22Rv1 (cell line): ENCODE results near the gene KIF17.

ENCODE experiments used
- ZFX ChIP-seq: fragments of 450-650 bp; IDR thresholded peaks from 2 replicates; pipeline ENCODE4 v1.6.1; 2017; ENCODE audit warnings: antibody characterized with exemption, borderline replicate concordance
- TF ChIP-seq, protein P1 (sequence below): fragments of 450-650 bp; IDR thresholded peaks from 2 replicates; pipeline ENCODE4 v1.5.1; 2017; ENCODE audit warnings: mild to moderate bottlenecking

DNA sequence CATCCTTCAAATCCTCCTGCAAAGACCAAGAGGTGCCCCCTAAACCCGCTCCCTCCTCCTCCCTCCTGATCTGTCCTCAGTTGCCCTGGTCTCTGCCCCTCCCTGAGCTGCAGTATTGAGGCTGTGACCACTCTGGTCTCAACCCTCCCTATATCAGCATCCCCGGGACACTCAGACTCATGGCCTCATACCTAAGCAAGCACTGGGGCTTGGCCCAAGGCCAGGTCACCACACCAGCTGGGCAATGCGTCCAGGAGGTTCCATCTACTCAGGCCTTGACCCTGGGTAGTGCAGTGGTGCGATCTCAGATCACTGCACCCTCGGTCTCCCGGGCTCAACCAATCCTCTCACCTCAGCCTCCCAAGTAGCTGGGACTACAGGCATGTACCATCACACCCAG is 9.8 kb downstream of the KIF17 start:
- TF ChIP-seq, protein P1, sequence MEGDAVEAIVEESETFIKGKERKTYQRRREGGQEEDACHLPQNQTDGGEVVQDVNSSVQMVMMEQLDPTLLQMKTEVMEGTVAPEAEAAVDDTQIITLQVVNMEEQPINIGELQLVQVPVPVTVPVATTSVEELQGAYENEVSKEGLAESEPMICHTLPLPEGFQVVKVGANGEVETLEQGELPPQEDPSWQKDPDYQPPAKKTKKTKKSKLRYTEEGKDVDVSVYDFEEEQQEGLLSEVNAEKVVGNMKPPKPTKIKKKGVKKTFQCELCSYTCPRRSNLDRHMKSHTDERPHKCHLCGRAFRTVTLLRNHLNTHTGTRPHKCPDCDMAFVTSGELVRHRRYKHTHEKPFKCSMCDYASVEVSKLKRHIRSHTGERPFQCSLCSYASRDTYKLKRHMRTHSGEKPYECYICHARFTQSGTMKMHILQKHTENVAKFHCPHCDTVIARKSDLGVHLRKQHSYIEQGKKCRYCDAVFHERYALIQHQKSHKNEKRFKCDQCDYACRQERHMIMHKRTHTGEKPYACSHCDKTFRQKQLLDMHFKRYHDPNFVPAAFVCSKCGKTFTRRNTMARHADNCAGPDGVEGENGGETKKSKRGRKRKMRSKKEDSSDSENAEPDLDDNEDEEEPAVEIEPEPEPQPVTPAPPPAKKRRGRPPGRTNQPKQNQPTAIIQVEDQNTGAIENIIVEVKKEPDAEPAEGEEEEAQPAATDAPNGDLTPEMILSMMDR = no peak
- TF ChIP-seq ZFX = no peak
